CD4-positive, alpha-beta T cell treated with Interleukin-17A for 4 hours (primary cell): ENCODE data around the gene ZNF391.
"Not testable (repeated sequence)": the region's sequence is repeated elsewhere in the genome, so short reads cannot be mapped to it uniquely, and the experiment has no call there.

Experiments used
- DNase-seq: peaks from one replicate; pipeline ENCODE4 v3.0.0-alpha.2; 2020; ENCODE audit warnings: mixed read lengths

ZNF391 gene

DNA sequence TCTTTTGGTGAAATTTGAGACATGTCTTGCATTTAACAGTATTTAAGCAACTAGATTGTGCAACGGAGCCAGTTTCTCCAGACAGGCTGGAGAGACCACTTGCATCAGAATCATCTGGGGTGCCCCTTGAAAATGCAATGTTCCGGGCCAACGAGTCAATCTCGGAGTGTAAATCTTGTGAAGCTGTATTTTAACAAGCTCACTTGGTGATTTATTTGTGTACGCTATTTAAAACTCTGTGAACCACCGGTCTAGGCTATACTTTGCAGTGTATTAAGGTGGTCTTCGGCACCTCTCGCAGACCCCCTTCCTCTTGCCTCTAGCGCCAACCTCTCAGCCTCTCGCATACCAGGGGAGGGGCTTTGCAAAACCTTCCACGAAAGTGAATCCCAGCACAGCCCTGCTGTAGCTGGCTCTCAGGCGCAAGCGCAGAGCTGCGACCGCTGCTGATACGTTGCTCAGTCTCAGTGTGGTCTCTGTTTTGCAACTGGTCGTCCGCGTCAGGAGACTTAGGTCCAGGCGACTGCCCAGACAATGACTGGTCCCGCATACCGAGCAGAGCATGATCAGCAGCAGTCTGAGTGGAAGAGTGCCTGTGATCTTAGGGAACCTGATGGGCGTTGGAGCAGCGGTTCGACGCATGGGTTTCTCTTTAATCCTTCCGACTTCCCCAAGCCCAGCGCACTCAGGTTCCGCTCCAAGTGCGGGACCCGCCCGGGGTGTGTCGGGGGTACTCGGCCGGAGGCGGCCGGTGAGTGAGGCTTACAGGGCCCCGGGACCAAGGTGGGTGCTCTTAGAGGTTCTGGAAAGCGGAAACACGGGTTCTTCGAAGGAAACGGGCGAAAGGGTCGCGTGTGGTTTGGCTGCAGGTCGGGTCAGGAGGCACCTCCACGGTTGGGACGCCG lies at the start of gene ZNF391:
TSS of gene ZNF391 (plus strand) at position 467 of the 905 bp plus-strand sequence. CDS start 11,612 bp downstream, outside the sequence.
- peak; percentile 74 for DNase-seq

- no peak for DNase-seq
These were observed 35.7 kb upstream of the ZNF391 start for GRCh38 chr6:27352850-27353249.

DNA sequence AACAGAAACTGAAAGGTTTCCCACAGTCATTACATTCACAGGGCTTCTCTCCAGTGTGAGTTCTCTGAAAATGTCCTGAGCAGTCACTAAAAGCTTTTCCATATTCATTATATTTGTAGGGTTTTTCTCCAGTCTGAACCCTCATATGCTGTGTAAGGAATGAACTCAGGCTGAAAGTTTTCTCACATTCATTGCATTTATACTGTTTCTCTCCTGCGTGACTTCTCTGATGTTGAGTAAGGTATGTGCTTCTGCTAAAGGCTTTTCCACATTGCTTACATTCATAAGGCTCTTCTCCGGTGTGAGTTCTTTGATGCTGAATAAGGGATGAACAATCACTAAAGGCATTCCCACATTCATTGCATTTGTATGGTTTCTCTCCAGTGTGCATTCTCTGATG lies 29.8 kb upstream of the ZNF391 start:
- no peak for DNase-seq

GRCh38 chr6:27359231-27359630 lies 29.3 kb upstream of the ZNF391 start:
- no peak for DNase-seq

DNA sequence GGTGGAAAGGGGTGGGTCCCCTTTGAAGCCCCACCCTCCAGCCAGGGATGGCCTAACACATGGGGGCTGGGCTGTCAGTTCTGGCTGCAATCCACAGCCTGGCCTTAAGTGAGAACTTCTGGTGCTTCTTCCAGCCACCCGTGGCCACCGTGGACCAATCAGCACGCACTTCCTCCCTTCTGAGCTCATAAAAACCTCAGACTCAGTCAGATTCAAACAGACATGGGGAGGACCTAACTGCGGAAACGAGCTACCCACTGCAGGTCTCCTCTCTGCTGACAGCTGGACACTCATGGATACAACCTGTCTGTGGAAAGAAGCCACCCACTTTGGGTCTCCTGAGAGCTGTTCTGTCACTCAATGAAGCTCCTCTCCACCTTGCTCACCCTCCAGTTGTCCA lies 20.4 kb upstream of the ZNF391 start:
- no peak for DNase-seq

DNA sequence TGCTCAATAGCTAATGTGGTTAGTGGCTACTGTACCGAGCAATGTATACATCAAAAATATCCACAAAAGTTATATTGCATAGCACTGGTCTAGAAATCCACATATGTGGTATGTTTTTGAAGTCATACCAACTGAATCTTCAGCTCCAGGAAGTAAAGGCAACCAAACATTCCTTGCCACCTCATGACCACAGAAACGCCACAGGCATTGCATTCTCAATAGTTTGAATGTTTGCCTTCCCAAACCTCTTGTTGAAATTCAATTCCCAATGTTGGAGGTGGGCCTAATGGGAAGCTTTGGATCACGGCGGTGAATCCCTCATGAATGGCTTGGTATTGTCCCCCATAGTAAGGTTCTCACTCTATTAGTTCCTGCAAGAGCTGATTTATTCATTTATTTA lies 18.2 kb upstream of the ZNF391 start:
- DNase-seq: no peak

DNA sequence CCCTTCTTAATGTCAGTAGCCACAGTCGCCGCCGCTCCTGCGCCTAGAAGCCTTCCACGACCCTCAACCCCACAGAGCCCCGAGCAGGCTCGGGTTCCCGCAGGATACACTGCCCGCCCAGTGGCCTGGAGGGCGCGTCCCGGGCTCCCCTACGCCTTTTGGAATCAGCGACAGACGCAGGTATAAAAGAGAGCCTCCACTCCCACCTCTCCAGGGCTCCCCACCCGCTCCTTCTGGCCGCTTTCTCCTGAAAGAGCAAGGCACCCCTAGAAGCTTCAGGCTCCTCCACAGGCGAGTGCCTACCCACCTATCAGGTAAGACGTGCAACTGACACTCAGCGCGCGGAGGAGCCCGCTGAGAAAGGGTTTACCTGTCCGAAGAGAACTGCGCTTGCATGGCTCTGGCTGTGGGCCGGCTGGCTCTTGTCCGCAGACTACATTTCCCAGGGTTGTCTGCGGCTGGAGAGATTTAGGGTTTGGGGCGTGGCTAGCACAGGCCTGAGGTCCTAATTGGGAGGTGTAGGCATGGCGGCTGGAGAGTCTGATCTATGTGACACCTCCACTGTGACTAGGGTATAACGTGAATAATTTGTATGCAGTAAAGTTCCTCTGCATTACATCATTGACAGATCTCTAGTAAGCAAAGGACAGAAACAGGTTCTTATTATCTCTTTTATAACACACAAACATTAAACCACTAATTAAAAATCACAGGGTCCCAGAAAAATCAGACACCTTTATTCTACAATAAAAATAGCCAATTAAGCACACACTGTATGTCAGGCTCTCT lies 13.5 kb upstream of the ZNF391 start:
- DNase-seq: peak; percentile 83

- peak; percentile 15 for DNase-seq
These were observed 12.9 kb upstream of the ZNF391 start for GRCh38 chr6:27375613-27376079.

DNA sequence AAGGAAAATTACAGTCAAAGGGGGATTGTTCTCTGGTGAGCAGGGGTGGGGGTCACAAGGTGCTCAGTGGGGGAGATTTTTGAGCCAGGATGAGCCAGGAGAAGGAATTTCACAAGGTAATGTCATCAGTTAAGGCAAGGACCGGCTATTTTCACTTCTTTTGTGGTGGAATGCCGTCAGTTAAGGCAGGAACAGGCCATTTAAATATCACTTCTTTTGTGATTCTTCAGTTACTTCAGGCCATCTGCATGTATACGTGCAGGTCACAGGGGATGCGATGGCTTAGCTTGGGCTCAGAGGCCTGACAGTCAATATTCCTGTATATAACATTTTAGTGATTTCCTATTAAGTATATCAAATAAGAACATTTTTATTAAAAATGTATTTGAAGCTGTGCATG lies 10.2 kb upstream of the ZNF391 start:
- DNase-seq: not testable (repeated sequence)

GRCh38 chr6:27381001-27381400 lies 7.6 kb upstream of the ZNF391 start:
- not testable (repeated sequence) for DNase-seq

- no peak for DNase-seq
These were observed 5.5 kb upstream of the ZNF391 start for GRCh38 chr6:27383011-27383410.

GRCh38 chr6:27383481-27383880 lies 5.1 kb upstream of the ZNF391 start:
- no peak for DNase-seq

DNA sequence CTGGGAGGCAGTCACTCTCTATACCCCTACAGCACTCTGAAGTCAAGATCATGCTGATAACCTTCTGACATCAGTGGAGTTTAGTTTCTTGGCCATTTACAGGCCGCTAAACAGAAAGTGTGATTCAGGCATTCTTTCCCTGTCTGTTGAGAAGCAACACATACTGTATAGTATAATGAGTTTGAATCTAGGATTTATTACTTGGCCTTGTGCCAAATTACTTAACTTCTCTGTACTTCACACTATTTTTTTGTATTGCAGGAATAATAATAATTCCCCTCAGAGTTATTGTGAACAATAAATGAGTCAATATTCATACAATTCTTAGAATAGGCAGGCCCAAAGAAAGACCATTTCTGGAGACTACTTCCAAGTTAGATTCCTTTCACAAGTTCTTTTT lies 4.1 kb downstream of the ZNF391 start:
- DNase-seq: no peak

GRCh38 chr6:27394073-27394472 lies 5.5 kb downstream of the ZNF391 start:
- DNase-seq: no peak

GRCh38 chr6:27400877-27401642 lies 12.5 kb downstream of the ZNF391 start:
- no peak for DNase-seq

DNA sequence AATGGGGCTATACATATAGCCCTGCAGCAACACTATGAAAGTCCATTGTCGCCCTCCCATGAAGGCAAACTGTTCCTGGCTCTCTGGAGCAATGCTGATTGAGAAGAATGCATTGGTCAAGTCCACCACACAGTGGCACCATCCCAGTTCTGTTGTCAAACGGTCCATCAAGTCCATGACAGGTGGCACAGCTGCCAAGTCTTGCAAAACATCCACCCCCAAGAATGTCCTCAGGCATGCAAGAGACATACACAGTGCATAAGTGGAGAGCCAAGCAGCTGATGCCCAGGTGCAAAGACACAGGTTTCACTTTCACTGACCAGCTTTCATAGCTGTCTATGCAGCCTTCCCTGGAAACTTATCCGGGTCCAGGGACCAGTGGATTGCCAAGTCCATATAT lies 17.5 kb downstream of the ZNF391 start:
- DNase-seq: no peak

- DNase-seq: no peak
These were observed 18.7 kb downstream of the ZNF391 start for GRCh38 chr6:27407153-27407814.

DNA sequence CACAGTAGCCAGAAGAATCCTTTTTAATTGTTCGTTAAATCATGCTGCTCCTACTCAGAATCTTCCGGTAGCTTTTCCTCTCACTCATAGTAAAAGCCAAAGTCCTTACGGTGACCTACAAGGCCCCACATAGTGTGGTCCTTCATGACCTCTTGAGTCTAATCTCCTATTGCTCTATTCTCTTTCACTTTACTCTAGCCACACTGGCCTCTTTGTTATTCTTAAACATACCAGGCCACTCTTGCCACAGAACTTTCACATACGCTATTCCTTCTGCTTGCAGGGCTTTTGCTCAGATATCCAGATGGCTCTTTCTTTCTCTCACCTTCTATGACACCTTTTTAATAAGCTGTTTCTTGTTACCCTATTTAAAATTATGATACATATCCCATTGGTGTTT lies 25.7 kb downstream of the ZNF391 start:
- no peak for DNase-seq

DNA sequence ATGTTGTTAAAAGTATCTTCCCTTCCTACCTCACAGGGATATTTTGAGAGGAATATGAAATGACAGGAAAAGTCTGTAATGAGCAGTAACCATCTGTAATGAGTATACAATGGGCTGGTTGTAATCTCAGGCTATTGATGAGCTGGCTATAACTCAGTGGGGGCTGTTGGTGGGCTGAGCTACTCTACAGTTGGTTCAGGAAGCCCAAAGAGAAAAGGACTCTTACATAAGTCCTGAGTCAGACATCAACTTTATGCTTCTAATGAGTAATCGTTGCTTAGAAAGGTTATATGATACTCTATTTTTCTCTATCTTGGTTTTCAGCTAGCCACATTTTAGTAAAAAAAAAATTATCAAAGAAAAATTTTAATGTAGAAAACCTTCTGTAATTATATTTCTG lies 26.4 kb downstream of the ZNF391 start:
- no peak for DNase-seq

- no peak for DNase-seq
These were observed 27.3 kb downstream of the ZNF391 start for GRCh38 chr6:27415898-27416297.

DNA sequence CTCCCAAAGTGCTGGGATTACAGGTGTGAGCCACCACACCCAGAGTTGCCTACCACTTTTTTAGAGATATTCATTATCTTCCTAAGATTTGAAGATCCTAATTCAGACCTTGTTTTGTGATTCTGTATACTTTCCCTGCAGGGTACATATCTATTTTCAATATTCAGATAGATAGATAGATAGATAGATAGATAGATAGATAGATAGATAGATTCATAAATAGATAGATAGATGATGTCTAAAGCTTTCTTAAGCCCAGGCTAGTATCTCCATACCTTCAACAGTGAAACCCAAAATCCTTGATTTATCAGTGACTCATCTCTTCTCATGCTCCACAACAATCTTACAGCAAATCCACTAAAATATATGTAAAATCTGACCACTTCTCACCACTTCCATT lies 30.8 kb downstream of the ZNF391 start:
- no peak for DNase-seq

- no peak for DNase-seq
These were observed 34.2 kb downstream of the ZNF391 start for GRCh38 chr6:27422651-27423332.
